GM18873 (cell line): ENCODE data around the gene SETBP1.

Experiments
- ATAC-seq: cut with Tn5 transposase; IDR thresholded peaks from one replicate; pipeline ENCODE4 v1.9.1; 2021; ENCODE audit warnings: mild to moderate bottlenecking, moderate library complexity, moderate number of reproducible peaks; ENCODE audit not compliant: unreplicated experiment, low FRiP score

The SETBP1 gene

DNA sequence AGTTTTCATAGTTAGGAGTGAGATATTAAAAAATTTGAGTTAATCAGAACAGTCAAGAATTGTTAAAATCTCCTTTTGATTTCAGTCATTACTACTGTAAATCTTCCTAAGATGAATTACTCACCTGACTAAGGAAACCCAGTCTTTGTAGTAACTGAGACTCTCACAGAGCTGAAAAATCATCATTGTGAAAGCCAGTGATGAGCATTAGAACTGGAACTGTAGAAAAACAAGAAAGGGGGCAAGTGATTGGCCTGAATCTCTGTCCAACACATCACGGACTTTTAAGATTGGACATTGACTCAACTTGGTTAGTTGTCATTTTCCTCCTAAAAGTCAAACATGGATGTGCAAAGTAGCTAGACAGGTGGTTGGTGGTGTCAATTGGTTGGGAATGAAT, 21.9 kb downstream of the SETBP1 start:
- no peak for ATAC-seq

DNA sequence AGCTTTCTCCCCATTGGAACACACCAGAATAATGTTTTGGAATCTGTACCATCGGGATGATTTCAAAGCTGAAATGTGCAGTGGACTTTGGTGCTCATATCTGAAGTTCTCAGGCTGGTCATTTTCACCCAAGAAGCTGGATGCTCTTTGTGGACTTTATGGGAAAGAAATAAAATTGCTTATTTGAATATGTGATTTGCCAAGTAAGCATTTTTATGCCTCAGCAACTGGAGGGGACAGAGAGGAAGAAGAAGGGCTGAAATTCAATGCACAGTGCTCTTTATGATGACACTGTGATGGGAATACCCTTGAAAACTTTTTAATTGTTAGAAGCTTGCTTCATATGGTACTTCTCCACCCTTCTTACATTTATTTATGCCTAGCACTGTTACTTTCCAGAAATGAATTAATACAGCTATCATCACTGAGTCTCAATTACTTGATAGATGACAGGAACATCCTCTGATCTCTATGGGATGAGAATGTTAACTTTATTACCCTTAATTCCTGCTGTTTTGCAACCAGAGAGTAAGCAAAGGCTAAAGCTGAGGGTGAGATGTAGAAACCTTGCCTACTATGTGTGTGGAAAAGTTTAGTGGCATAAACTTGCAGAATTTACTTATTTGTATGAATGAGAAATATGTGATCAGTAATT, 23.6 kb downstream of the SETBP1 start:
- no peak for ATAC-seq

- no peak for ATAC-seq
Observed at GRCh38 chr18:44705075-44705675, 24.5 kb downstream of the SETBP1 start.

DNA sequence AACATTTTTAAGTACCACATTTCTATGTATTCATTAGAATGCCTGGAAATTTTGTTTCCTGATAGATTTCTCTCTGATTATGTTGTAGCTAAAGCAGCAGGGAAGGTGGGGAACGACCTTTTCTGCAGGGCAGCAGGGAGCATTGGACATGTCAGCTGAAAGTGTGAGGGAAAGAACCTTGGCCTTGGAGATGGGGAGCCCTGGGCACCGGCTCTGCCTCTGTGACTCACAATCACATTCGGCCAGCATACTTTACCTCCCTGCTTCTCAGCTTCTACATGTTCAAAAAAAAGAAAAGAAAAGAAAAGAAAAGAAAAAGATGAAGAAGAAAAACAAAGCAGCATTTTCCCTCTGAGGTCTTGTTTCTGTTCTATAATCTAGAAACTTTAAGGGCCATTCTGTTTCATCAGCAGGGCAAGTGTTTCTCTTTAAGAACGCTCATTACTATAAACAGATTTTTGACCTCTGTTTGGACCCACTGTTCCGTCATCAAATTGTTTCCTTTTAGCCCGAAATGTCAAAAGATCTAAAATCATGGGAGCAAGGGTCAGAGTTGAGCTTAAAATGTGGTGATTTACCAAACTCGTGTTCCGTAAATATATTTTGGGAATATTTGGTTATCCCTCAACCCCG, 27.9 kb downstream of the SETBP1 start:
- ATAC-seq, result no peak

DNA sequence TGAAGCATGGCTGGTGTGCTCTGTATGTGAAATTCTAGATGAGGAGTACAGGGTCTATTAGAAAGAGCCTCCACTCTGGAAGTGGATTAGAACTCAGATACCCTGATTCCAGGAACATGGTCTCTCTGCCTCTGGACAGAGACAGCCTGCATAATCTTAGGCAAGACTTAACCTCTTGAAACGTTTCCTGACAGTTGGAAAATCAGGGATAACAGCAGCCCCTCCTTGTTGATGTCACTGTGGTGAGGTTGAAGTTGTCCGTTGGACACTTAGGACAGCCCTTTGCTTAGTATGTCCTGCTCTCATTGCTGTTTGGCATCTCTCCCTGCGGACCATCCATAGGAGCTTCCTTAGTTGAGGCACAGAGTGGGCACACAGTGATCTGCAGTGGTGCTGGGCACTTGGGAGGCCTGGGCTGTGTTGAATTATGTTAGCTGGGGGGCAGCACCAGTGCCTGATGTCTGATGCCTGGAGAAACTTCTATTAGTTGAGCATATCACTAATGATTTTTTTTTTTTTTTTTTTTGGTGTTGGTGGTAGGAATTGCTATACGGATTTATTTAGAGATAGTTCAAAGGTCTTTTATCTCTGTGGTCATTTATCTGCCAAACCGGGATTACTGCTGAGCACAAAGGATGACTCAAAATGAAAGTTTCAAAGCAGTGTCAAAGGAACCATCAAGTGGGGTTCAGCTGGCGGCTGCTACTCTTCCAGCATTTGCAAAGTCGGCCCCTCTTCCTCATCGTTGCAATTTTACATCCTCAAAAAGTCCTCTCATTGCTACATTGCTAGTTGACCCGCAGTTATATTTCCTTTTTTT, 28.8 kb downstream of the SETBP1 start:
- ATAC-seq, result peak; percentile 95

DNA sequence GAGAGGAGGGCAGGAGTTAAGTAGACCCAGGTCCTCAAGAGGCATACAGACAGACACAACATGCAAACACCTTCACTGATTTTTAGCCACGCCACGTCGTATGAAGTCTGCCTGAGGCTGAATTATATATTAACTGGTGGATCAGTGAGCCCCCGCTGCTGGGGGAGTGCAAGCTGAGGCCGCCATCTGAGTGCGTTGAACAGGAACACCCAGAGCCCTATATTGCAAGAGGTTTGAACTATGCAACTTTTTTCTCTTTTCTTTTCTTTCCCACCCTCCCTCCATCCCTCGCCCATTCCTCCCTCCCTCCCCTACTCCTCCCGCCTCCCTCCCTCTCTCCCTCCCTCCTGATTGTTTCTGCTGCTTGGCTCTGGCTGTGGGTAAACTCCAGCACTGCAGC, 30.2 kb downstream of the SETBP1 start:
- no peak for ATAC-seq

- no peak for ATAC-seq
Observed at GRCh38 chr18:44712025-44712424, 31.3 kb downstream of the SETBP1 start.

DNA sequence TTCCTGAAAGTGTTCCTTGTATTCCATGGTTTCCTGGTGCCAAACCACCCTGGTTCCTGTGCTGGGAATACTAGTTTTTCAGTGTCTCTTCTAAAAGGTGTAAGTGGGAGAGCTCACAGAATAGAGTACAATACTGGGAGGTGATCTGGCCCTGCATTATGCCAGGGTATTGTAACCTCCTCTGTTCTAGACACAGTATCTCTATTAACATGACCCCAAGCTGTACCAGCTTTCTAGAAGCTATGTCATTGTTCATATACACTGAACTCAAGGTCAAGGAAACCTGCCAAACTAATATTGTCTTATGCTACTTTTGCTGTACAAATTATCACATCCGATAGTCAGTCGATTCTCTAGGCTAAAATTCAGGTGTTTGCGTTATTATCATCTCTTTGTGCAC, 32.7 kb downstream of the SETBP1 start:
- ATAC-seq, result no peak

DNA sequence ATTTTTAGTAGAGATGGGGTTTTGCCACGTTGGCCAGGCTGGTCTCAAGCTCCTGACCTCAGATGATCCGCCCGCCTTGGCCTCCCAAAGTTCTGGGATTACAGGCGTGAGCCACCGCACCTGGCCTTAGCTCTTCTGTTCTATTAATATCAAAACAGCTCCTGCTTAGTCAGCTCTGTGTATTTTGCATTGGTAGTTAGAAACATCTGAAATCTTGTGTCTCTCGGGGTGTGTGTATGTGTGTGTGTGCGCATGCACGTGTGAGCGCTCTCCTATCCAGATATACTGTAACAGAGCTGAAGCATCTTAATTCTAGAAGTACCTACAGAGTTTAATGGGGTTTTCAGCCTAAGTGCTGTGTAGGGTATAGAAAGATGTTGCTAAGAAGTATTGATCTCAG, 33.7 kb downstream of the SETBP1 start:
- ATAC-seq, result no peak

DNA sequence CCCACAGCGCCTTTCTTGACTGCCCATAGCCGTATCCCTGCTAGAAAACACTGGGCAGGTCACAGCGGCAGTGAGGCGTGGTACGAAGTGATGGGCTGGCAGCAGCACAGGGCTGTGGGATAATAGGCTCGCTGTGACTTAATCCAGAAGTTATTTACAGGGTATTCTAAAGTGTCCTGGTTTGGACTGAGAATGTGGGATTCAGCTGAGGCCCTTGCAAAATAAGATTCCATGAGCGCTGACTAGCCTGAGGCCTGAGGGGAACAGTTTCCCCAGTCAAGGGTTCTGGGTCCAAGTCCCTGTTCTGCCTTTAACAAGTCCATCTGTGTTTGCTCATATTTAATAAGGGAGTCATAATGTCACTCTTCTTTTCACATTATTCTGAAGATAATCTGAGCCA, 34.6 kb downstream of the SETBP1 start:
- no peak for ATAC-seq

GRCh38 chr18:44715842-44716241, 35.2 kb downstream of the SETBP1 start:
- no peak for ATAC-seq

DNA sequence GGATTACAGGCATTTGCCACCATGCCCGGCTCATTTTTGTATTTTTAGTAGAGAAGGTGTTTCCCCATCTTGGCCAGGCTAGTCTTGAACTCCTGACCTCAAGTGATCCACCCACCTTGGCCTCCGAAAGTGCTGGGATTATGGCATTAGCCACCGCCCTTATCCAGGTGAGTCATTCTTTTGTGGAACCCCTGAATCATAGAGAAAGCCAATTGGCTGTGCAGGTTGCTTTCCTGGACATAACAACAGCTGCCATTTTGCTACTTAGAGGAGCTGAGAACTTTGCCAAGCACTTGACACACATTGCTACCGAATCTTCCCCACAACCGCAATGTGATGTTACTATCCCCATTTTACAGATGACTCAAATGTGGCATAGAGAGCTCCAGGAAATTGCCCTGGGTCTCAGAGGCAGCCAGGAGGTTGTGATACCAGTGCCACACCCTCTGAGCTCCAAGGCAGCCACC, 36.0 kb downstream of the SETBP1 start:
- ATAC-seq, result peak; percentile 47

GRCh38 chr18:44719519-44720060, 38.9 kb downstream of the SETBP1 start:
- no peak for ATAC-seq

DNA sequence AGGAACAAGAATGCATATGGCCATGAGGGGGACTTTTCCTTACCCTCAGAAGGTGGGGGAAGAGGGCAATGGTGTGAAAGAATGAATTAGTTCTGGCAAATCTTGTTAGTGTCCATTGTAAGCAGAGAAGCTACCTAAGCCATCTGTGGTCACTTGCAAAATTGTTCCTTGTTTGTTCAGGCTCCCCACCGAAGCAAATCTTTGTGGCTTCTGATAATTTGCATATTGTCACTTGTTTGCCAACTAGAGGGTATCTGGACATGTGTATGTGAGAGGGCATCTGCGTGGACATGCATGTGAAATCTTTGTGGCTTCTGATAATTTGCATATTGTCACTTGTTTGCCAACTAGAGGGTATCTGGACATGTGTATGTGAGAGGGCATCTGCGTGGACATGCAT, 41.1 kb downstream of the SETBP1 start:
- ATAC-seq, result peak; percentile 53

DNA sequence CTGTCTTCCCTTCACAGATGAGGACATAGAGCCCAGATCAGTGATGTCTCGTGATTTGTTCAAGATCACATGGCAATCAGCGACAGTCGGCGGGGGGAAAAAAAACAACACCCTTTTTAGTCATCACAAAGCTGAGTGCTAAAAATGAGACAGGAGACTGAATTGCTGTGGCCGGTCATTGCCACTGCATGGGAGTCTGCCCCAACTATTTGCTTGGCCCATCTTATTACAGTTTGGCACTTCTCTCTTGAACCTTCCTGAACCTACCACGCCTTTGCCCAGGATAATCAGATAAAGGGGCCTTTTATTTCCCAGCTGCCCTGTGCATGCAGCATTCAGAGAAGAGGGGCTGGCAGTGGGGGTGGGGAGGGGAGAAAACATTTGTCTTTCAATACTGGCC, 42.7 kb downstream of the SETBP1 start:
- ATAC-seq, result no peak

DNA sequence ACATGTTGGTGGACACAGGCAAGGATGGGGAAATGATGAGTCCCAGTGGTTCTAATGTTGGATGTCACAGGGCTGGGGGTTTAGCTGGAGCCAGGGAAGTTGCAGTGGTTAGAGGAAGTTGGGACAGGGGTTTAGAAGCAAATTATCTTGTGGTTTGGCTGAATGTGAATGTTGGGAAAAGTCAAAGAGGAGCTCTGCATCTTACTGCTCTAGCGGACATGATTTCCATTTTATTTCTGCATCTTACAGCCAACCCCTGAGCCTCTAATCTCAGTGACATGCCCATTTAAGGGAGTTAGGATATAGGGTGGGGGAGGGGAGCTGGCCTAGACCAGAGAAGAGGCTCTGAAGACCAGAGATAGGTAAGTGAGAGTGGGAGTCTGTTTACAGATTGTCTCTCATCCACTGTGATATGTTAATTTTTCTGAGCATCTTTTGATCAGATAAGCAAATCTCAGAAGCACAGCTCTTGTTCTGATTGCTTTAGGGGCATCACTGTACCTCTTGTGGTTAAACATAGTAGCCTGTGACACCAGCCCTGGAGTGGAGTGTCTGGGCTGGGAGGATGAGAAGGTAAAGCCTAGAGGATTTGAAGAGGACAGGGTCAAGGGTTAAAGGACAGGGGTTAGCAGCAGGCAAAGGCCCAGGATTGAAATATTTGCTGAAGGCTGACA, 43.6 kb downstream of the SETBP1 start:
- no peak for ATAC-seq

- no peak for ATAC-seq
Observed at GRCh38 chr18:44725300-44726058, 44.8 kb downstream of the SETBP1 start.

DNA sequence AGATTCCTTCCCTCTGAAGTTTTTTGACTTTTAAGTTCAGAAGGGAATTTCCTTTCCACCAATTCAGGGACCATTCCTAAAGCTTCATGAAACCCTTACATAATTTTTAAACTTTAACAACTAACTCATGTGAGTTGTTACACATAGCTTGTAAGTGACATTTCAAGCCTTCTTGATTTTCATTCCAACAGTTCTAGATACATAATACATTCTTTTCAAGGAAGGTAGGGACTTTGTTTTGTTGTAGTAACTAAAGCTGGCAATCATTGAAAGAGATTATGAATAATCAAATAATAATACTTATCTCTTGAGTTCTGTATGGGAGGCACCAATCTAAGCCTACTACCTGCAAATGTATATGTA, 45.4 kb downstream of the SETBP1 start:
- ATAC-seq, result no peak

- no peak for ATAC-seq
Observed at GRCh38 chr18:44727291-44727690, 46.6 kb downstream of the SETBP1 start.

DNA sequence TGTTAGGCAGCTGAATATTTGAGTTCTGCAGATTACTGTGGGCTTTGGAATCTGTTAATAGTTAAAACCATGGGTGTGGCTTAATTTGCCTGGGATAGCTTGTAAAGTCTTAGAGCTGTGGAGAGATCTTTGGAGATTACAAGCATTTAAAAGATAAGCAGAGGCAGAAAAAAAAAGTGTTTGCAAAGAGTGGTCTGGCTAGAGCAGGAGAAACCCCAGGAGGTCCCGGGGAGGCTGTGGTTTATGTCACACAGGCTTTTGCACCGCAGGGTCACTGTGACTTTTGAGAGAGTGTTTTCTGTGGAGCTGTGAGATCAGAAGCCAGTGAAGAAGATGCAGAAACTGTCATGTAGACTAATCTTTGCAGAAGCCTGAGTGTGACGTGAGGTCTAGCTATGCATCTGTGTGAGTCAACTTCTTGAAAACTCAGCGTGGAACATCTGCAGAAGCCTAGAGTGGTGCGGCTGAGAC, 49.0 kb downstream of the SETBP1 start:
- ATAC-seq, result no peak
